SK-N-SH (cell line): ENCODE data around the gene MRGPRD.

ENCODE experiments used
- CTCF ChIP-seq: fragments of 200-600 bp; sonication (generic); IDR thresholded peaks from 2 replicates; pipeline ENCODE4 v1.6.1; 2017; ENCODE audit warnings: antibody characterized with exemption, mild to moderate bottlenecking, moderate library complexity
- FOXM1 ChIP-seq: IDR thresholded peaks from 2 replicates; pipeline ENCODE4 v1.4.0; 2012; ENCODE audit warnings: low read depth, mild to moderate bottlenecking
- NFIC ChIP-seq: IDR thresholded peaks from 2 replicates; pipeline ENCODE4 v1.4.0; 2012; ENCODE audit warnings: borderline replicate concordance
- POLR2AphosphoS5 ChIP-seq: IDR thresholded peaks from 2 replicates; pipeline ENCODE4 v1.6.1; 2012; ENCODE audit warnings: low read depth, low read length
- TEAD4 ChIP-seq: IDR thresholded peaks from 2 replicates; pipeline ENCODE4 v1.4.0; 2012; ENCODE audit warnings: mild to moderate bottlenecking, borderline replicate concordance; ENCODE audit not compliant: insufficient read depth

GRCh38 chr11:69009441-69010211 is 28.8 kb upstream of the MRGPRD start:
- TF ChIP-seq CTCF = no peak
- TF ChIP-seq POLR2AphosphoS5 = no peak
- TF ChIP-seq NFIC = no peak
- TF ChIP-seq FOXM1 = no peak
- TF ChIP-seq TEAD4 = no peak
